ENCODE measurements around the gene HP. TPM values are rescaled to one million over a fixed set of nuclear protein-coding genes. Genes with fewer than 3 reads are reported as not detected.

HP gene
- total and polyA plus RNA-seq, 2 of the 8 experiments (the other 6 are each of a cell fraction or from before 2014, with no cell fraction given), result not detected

GRCh38 chr16:72023962-72024361 is 30.3 kb upstream of the HP start:
- no peak overlapping the region for H2AFZ ChIP-seq (ENCODE audit: low read length)
- H2BK5ac ChIP-seq (ENCODE audit: low read depth, low read length), result no peak overlapping the region
- DNase-seq (ENCODE audit: low read depth in 1 of 2, low spot score in 2 of 2), result no peak
- no peaks in the 10 kb centered on the region for H3K4me1 ChIP-seq (replicated peaks in 1 of 4; ENCODE audit: control insufficient read depth in 3 of 4, insufficient read depth in 4 of 4, low read length in 3 of 4)
- no peak overlapping the region for H3K4ac ChIP-seq (replicated peaks; ENCODE audit: insufficient read length, low read depth, low read length)
- POLR2A ChIA-PET (ENCODE audit: partially characterized antibody), result interaction anchor here (1.3 to 2.2 kb wide), 2 partner anchors 9 to 49 kb away, joined by 3 to 5 read pairs; no protein-coding TSS in a partner anchor
- no peak overlapping the region for H4K91ac ChIP-seq (replicated peaks; ENCODE audit: insufficient read length, low read length)
- no peak overlapping the region for H2BK120ac ChIP-seq (replicated peaks; ENCODE audit: low read depth, low read length)
- H3K56ac ChIP-seq (replicated peaks; ENCODE audit: insufficient read length, low read depth, low read length), result no peak overlapping the region
- H2BK20ac ChIP-seq (ENCODE audit: low read length), result no peak overlapping the region
- H2BK15ac ChIP-seq (ENCODE audit: low read length), result no peak overlapping the region
- H3K18ac ChIP-seq (ENCODE audit: extremely low read depth, low read length), result no peak overlapping the region
- no peak overlapping the region for H4K5ac ChIP-seq (ENCODE audit: insufficient read length, low read depth, low read length)
- no peak overlapping the region for H3K9ac ChIP-seq (replicated peaks in 1 of 4; ENCODE audit: extremely low read depth in 1 of 4, low read depth in 3 of 4, low read length in 3 of 4)
- H3K4me3 ChIP-seq (ENCODE audit: extremely low read depth in 1 of 4, insufficient read depth in 2 of 4, low read depth in 3 of 4, low read length in 4 of 4), result no peak overlapping the region
- H4K20me1 ChIP-seq (replicated peaks in 1 of 2; ENCODE audit: control insufficient read depth in 1 of 2, insufficient read depth in 2 of 2, low read length in 2 of 2), result peaks cover 0 to 3% of the 10 kb centered on the region in 2 experiments
- no peak overlapping the region for H2AK5ac ChIP-seq (ENCODE audit: low read depth, low read length)
- no peaks in the 10 kb centered on the region for H3K79me2 ChIP-seq (ENCODE audit: control insufficient read depth in 1 of 2, insufficient read depth in 2 of 2, low read length in 2 of 2)
- H3K36me3 ChIP-seq (ENCODE audit: control insufficient read depth in 2 of 4, insufficient read depth in 4 of 4, low read length in 3 of 4), result peaks cover 7 to 29% (median 17%) of the 10 kb centered on the region in 4 experiments; a peak in 7 of 8 replicates
- no peak for FAIRE-seq
- H3K9me3 ChIP-seq (ENCODE audit: insufficient read depth in 2 of 2, low read depth in 1 of 2, low read length in 1 of 2), result no peaks in the 10 kb centered on the region
- no peak overlapping the region for H3K23ac ChIP-seq (ENCODE audit: insufficient read length)
- H3K23me2 ChIP-seq (ENCODE audit: low read depth, low read length), result no peaks in the 10 kb centered on the region
- H2BK12ac ChIP-seq (ENCODE audit: low read depth, low read length), result no peak overlapping the region
- H3K27ac ChIP-seq (ENCODE audit: low read depth, low read length), result no peak overlapping the region
- no peak overlapping the region for H3K14ac ChIP-seq (ENCODE audit: insufficient read length)
- H3K27me3 ChIP-seq (replicated peaks in 1 of 4; ENCODE audit: control insufficient read depth in 3 of 4, extremely low read depth in 1 of 4, insufficient read depth in 3 of 4, low read length in 3 of 4), result no peaks in the 10 kb centered on the region
- no peak overlapping the region for H3K4me2 ChIP-seq (ENCODE audit: insufficient read depth in 1 of 2, low read depth in 2 of 2, low read length in 2 of 2)
- H4K8ac ChIP-seq (ENCODE audit: extremely low read depth, insufficient read depth, low read length), result no peak overlapping the region
- no peaks in the 10 kb centered on the region for H3K79me1 ChIP-seq (ENCODE audit: low read depth, low read length)
- CTCF ChIA-PET (ENCODE audit: partially characterized antibody), result no interaction called here
- WGBS, 2 experiments (ENCODE audit: extremely low coverage in 1 of 2, insufficient coverage in 1 of 2, insufficient read length in 1 of 2, insufficient replicate concordance in 2 of 2, low coverage in 1 of 2, low lambda C conversion rate in 2 of 2, missing lambda C conversion rate in 1 of 2), result 93% methylated on average over 10 of the region's 10 CpGs; no CpG with 5 or more reads in 1 of the 2 experiments

All from H1 (cell line).